GM12801 (cell line): ENCODE measurements around the gene KCNK18.

Experiments used
- CTCF ChIP-seq: IDR thresholded peaks from one replicate; pipeline ENCODE4 v1.5.1; 2011; ENCODE audit warnings: control low read depth; ENCODE audit not compliant: insufficient read length; ENCODE audit errors: extremely low read depth

Gene KCNK18

GRCh38 chr10:117250411-117250810 is 53.1 kb downstream of the KCNK18 start:
- TF ChIP-seq CTCF: no peak

- no peak for TF ChIP-seq CTCF
Measured at GRCh38 chr10:117253908-117254307, 56.6 kb downstream of the KCNK18 start.

GRCh38 chr10:117254338-117254737 is 57.0 kb downstream of the KCNK18 start:
- TF ChIP-seq CTCF: no peak

GRCh38 chr10:117254774-117255735 is 57.8 kb downstream of the KCNK18 start:
- TF ChIP-seq CTCF: no peak

GRCh38 chr10:117255835-117256460 is 58.7 kb downstream of the KCNK18 start:
- TF ChIP-seq CTCF: no peak

- no peak for TF ChIP-seq CTCF
Measured at GRCh38 chr10:117256910-117257309, 59.6 kb downstream of the KCNK18 start.

GRCh38 chr10:117257721-117258120 is 60.4 kb downstream of the KCNK18 start:
- TF ChIP-seq CTCF: no peak
